GM18909 (cell line): ENCODE data around the gene KPNB1.

Experiments used
- ATAC-seq: cut with Tn5 transposase; IDR thresholded peaks from one replicate; pipeline ENCODE4 v1.9.1; 2021; ENCODE audit warnings: mild to moderate bottlenecking; ENCODE audit not compliant: unreplicated experiment, poor library complexity

KPNB1 gene

GRCh38 chr17:47708312-47708863 lies 58.7 kb downstream of the KPNB1 start:
- no peak for ATAC-seq

- no peak for ATAC-seq
Observed at GRCh38 chr17:47708864-47709541, 59.3 kb downstream of the KPNB1 start.

GRCh38 chr17:47709594-47709993 lies 59.9 kb downstream of the KPNB1 start:
- no peak for ATAC-seq

DNA sequence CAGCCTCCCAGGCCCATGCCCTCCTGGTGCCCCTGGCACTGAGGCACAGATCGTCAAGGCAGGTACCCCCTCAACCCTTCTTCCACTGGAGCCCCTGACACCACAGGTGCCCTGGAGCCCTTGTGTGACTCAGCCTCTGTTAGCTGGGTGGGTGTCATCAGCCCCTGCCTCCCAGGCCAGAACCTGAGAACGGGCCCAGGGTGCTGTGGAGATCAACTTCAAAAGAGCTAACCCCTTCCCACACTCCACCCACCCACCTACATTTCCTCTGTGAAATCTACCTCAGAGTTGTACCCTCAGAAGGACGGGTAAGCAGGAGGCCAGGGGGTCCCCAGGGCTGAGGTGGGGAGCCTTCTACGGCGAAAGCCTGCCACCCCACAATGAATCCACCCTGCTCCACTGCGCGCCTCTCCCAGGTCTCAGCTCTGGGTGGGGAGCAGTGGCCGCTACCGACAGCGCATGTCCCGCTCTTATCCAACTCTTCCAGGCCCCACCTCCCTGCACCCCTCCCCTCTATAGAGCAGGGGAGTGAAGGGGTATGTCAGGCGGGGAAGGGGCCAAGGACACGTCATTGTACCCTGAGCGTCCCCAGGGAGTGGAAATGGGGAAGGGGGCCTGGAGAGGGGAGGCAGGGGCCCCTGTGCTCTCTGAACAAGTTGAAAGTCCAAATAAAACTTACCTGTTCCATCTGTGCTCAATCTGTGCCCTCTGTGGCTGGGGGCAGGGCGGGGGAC lies 61.8 kb downstream of the KPNB1 start:
- no peak for ATAC-seq

DNA sequence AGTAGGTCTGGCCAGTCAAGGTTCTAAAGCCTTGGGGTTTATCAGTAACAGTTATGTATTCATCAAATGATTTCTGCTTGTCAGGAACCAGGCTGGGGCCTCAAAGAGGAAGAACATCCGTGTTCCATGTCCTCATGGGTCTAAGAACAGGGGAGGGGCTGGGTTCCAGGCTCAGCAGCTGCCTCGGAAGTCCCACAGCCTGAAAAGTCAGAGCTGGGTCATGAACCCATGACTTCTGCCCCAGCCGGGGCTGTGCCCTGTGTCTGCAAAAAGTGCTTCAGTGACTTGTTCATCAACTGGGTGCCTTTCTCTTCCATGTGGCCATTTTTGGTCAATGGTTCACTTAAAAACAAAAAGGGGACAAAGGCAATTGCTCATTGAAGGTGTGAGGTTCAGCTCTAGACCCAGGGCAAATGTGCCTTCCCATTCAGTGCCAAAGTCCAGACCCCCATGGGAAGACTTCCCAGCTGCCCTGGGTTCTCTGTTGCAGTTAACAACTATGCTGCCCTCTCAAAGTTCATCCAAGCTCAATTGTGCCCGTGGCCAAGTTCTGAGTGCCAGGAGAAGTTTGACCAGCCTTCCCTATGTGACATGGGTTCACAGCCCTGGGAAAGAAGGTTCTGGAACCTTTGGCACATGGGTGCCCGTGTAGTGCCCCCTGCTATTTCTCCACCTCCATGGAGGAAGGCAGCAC lies 62.8 kb downstream of the KPNB1 start:
- ATAC-seq: no peak

GRCh38 chr17:47713980-47714700 lies 64.4 kb downstream of the KPNB1 start:
- ATAC-seq: no peak

DNA sequence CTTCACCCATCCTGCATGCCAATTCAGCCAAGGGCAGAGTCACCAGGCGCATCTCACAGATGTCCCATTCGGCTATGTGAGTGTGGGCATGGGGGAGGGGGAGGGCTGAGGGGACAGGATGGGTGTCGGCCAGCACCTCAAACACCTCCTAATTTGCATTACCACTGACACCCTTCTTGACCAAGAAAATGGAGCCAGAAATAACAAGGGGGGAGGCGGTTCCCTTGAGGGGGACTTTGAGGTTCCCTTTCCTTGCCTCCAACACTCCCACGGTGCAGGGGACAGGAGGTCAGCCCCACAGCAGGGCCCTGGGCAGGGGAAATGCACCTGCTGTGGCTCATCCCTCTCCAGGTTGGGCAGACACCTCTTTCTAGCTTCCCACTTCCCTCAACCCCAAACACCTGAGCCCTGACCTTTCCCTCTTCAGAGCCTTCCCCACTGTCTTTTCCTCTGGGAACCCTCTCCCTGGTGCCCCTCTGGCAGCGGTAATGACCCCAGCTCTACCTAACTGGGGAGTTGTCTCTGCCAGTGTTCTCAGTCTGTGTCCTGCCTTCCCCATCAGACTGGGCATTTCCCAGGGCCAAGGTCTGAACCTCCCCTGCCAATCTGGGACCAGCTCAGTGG lies 65.2 kb downstream of the KPNB1 start:
- ATAC-seq: no peak

DNA sequence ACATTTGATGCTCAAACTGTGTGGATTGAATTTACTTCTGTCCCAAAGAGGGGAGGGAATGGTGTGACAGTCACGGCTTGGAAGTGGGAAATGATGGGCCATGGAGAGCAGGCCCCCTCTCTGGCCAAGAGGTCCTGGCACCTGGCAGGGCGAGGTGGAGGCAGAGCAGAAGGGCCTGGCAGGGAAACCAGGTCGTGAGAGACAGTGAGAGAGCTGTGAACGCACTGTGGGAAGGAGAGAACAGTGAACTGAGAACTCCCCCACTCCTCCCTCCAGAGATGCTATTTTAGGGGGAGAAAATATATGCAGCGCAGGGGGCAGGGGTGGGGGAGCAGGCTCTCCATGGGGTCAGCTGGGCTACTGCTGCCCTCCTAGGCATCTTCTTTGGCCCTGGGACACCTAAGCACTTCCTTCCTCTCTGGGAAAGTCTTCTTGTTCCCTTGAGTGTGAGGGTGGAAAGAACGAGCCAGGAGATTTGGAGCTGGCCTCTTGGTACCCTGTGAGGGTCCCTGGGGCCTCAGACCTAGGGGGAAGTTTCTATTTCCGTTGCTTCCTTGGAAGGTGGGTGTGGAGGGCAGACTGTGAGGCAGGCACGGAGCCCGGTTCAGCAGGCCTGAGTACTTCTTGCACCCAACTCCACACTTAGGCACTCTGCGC lies 66.1 kb downstream of the KPNB1 start:
- ATAC-seq: no peak

DNA sequence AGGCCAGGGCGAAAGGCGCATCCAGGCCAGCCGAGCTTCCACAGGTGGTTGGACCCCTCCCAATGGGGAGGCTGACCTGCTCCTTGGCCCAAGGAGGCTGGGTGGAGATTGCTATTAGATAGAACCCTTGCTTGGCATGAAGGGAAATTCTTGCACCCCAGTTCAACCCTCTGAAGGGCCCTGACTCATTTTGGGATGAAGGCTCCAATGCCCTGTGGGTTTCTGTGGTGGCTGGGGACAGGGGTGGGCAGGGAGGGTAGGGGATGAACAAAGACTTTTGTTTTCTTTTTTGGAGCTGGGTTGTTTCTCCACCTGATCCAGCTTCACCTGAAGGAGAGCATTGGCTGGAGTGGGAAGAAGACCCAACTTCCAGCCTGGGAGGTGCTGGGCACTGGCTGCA lies 66.7 kb downstream of the KPNB1 start:
- ATAC-seq: no peak

- no peak for ATAC-seq
Observed at GRCh38 chr17:47717261-47717697, 67.6 kb downstream of the KPNB1 start.

DNA sequence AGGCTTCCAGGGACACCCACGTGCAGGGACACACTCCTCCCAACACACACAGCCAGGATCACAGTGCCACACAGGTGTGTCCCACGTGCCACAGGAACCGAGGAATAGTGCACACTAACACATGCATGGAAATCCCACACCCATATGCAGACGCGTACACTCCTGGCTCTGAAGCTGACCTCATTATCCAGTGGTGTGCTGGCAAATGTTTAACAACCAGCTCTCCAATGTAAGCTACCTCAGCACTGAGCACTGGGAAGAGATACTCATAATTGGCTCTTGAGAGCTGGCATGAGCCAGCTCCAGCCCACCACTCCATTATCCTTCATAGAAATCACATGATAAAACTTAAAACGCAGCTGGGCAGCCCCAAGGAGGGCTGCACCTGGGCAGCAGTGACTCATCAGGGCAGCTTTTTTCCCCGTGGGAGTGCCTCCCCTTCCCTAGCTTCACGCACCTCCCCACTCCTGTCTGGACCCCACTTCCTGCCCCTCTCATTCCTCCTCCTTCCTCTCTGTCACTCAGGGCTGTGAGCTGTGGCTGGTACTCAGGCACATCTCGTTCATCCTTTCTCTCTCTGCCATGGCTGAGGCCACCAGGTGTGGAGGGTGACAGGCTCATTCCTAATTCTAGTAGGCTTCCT lies 68.4 kb downstream of the KPNB1 start:
- no peak for ATAC-seq

DNA sequence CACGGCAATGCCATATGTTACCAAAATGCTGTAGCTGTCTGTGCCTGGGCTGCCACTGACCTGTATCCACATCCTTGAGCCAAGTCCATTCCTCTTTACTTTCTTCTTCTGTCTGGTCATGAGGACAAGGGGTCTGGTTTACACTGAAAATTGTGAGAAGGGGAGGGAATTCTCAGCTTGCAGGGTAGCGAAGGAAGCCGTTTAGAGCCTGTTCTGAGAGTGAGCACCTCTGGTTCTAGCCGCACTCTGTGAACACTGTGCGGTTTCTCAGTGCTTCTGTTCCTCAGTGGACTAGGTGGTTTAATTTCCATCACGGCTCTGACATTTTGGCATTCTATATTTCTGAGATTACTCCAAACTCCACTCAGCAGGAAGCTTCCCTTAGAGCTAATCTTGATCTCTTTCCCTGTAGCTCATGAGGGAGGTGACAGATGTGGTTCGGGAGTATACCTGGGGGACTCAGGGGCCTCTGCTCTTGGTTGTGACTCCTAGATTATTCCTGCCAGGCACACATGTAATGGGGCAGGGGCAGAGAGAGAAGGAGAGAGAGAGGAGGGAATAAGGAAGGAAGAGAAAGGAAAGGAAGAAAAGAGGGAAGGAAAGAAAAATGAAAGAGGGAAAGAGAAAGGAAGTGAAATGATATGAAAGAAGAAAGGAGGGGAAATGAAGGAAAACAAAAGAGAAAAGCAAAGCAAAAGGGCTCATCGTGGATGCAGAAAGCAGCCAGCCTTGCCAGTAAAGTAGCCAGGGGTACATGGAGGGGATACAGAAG lies 69.1 kb downstream of the KPNB1 start:
- no peak for ATAC-seq

DNA sequence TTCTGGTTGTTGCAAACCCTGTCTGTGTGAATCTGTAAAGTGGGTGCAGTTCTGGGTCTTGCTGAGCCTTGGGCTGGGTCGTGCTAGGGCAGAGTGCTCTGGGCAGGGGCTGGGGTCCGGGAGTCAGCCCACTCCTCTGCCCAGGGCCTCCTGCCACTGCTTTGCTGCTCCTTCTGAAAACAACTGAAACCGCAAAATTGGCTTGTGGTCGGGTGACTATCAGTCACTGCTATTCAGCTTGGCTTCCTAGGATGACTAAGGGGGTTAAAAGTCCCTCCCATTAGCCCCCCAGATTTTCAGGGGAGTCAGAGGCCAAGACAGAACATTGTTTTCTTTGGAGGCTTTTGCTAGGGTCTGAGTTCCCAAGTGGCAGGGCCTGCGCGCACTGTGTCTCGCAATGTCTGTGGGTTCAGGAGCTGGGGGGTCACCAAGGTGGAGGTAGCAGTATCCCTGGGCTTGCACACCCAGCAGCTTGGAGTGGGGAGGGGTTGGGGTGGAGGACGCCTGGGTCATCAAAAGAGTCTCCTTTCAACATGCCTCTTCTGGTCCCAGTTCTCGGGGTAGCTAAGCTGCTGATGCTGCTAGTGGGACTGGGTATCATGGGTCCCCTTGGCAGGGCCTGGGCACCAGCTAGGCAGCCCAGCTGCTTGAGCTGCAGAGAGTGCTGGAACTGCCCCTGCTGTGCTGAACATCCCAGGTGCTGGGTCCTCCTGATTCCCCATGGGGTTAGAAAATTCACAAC lies 69.9 kb downstream of the KPNB1 start:
- ATAC-seq: no peak

- ATAC-seq: no peak
Observed at GRCh38 chr17:47720196-47720595, 70.5 kb downstream of the KPNB1 start.

DNA sequence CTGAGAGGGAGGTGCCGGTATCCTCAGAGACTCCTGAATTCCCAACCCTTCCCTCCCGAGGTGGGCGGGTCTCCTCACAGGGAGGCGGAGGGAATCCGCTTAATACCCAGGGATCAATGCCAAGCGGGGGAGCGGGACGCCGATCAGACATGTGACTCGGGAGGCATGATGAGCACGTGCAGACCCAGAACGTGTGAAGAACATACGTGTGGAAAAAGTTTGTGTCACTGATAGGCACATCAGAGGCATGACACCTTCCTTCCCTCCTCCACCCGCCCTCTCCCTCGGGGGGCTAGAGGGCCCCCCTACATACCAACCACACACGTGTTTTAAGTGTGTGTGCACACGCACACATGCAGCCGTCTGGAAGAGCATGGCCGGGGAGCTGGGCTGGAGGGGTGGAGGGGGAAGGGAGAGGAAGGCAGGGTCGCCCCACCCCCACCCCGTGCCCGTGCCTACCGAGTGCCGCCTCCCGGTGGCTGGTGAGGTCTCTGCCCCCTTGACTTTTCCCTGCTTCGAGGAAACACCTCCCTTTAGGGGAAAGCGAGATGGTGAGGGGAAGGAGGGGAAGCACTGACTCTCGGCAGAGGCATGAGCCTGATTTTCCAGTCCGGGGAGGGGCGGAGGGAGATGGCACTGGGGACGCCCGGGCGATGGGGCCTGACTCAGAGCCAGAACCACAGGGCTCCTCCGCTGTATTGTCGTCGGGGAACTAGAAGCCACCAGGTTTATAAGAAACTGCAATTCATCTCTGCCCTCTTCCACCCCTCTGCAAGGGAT lies 71.2 kb downstream of the KPNB1 start:
- ATAC-seq: peak; percentile 37

DNA sequence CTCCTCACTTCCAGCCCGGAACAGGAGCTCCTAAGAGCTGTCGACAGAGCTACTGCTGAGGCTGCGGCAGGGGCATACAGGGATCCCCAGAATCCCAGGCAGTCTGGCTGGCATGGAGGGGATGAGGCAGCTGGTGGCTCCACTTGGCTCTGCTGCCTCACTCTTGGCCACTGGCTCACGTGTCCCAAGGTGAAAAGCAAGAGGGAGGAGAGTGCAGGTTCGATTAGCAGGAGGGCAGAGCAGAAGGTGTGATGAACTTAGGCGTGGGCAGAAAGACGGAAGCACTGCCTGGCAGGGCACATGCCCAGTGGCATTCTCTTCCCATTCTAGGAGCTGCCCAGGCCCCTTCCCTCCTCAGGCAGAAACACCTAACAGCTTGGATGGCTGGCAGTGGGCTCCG lies 72.0 kb downstream of the KPNB1 start:
- no peak for ATAC-seq

- ATAC-seq: no peak
Observed at GRCh38 chr17:47724705-47725104, 75.0 kb downstream of the KPNB1 start.
